H1 (cell line): ENCODE measurements around the gene CMSS1. TPM values are rescaled to one million over a fixed set of nuclear protein-coding genes. Genes with fewer than 3 reads are reported as not detected.

Source experiments
- CHD7 ChIP-seq: fragments of 300-600 bp; sonication (generic); IDR thresholded peaks from 2 replicates; pipeline ENCODE4 v1.7.1; 2012; ENCODE audit warnings: low read length, moderate library complexity, mild to moderate bottlenecking, inconsistent platforms; ENCODE audit not compliant: insufficient replicate concordance
- SAP30 ChIP-seq: fragments of 300-600 bp; sonication (generic); IDR thresholded peaks from 2 replicates; pipeline ENCODE4 v1.7.1; 2012; ENCODE audit warnings: low read length, moderate library complexity, mild to moderate bottlenecking, inconsistent platforms; ENCODE audit not compliant: insufficient read depth, insufficient replicate concordance
- USF2 ChIP-seq: IDR thresholded peaks from 2 replicates; pipeline ENCODE4 v1.6.1; 2011; ENCODE audit warnings: low read length, improper control_type of control experiment
- polyA plus RNA-seq, 7 experiments: library from polyadenylated mRNA; depleted of rRNA in 3 of 7; stranded (reverse) in 5 of 7; unstranded in 2 of 7; fragments of >200 nt in 5 of 7; fragments of 200-250 nt in 2 of 7; gene quantifications; 1 replicate in 5 of 7; 2 replicates in 1 of 7; 4 replicates in 1 of 7; pipeline versions ENCODE4 v1.2.1 to v1.2.3, GENCODE V29; 2011 to 2013; ENCODE audit warnings: missing spikeins in 2 of 7, mixed read lengths in 2 of 7
- total RNA-seq: library from RNA; stranded (reverse); fragmentation: NEBNext Ultra II Directional; extraction: Animal tissue kit (Norgen Biotek cat#: 25700); gene quantifications from 2 replicates; pipeline ENCODE4 v1.2.1, GENCODE V29; 2021

Gene CMSS1
- total and polyA plus RNA-seq, 2 of the 8 experiments (the other 6 are each of a cell fraction or from before 2014, with no cell fraction given) = 15.2 to 75.1 TPM

GRCh38 chr3:99877031-99877579 lies 59.4 kb downstream of the CMSS1 start (continued):
- no peak for TF ChIP-seq CHD7
- no peak for TF ChIP-seq SAP30
- TF ChIP-seq USF2 = no peak
